ENCODE data around the gene AATK. TPM values are rescaled to one million over a fixed set of nuclear protein-coding genes. Genes with fewer than 3 reads are reported as not detected.

The AATK gene
- total RNA-seq, 4 donors from 2014 or later: 0.64 to 2.8 (median 1.1) TPM

DNA sequence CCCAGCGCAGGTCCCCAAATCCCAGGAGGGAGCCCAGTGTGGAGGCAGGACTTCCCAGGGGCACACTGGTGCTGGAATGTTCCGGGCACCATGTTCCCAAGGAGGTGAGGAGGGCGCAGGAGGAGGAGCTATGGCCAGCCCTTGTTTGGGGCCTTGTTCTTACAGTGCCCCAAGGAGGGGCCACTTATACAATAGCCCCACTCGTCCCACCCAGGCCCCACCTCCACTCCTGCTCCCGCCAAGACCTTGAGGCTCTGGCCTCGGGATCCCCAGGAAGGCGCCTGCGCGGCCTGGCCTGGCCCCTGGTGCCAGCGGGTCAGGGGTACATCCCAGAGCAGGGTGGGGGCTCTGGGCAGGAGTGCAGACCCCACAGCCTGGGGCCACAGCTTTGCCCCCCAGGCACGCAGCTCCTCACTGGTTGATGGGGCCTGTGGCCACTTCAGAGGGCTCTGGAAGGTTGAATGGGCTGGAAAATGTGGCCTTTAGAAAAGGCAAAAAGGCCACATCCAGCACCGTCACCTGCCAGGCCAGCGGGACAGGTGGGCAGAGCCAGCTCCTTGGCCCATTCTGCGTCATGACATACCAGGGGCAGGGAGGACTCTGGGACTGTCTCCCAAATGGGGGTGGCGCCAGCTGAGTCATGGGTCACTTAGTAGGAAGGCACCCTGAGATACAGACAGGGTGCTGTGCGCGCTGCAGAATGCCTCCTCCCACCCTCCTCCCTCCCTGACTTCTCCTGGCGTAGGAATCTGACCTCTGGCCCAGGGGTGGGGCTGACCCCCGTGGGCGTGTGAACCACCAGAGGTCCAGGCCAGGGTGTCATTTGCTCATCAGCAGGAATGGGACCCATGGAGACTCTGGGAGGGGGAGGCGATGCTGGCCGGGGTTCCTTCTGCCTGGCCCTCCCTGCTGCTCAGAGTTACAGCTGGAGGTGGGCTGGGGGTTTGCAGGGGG is 33.0 kb downstream of the AATK start:
- DNase-seq (ENCODE audit: low spot score in 2 of 2): no peak
- Histone ChIP-seq H3K27ac (no peak overlapping the region), H3K36me3 (no peaks in the 10 kb centered on the region), H3K4me1 (no peaks in the 10 kb centered on the region), H3K27me3 (peaks cover 2% of the 10 kb centered on the region), H3K9me3 (no peaks in the 10 kb centered on the region), H3K4me3 (no peak overlapping the region)
- TF ChIP-seq EP300 (IDR thresholded peaks at IDR 0.05): no peak
- TF ChIP-seq POLR2A (IDR thresholded peaks at IDR 0.05): no peak
- TF ChIP-seq POLR2AphosphoS5 (IDR thresholded peaks at IDR 0.05): no peak
- TF ChIP-seq CTCF (IDR thresholded peaks at IDR 0.05): no peak
- WGBS: 72% methylated on average over 13 of the region's 22 CpGs

- no CpG with 5 or more reads among the region's 11 CpGs for WGBS
- H3K36me3 ChIP-seq: no peaks in the 10 kb centered on the region
- H3K27me3 ChIP-seq: peaks cover 2% of the 10 kb centered on the region
- no peaks in the 10 kb centered on the region for H3K9me3 ChIP-seq
- no peak overlapping the region for H3K27ac ChIP-seq
- DNase-seq (ENCODE audit: low spot score in 2 of 2): no peak
- H3K4me3 ChIP-seq: no peak overlapping the region
- no peak for TF ChIP-seq CTCF (IDR thresholded peaks at IDR 0.05)
- no peak for TF ChIP-seq POLR2A (IDR thresholded peaks at IDR 0.05)
- TF ChIP-seq POLR2AphosphoS5 (IDR thresholded peaks at IDR 0.05): no peak
- no peak for TF ChIP-seq EP300 (IDR thresholded peaks at IDR 0.05)
- H3K4me1 ChIP-seq: no peaks in the 10 kb centered on the region
Measured at GRCh38 chr17:81132197-81132540, 33.9 kb downstream of the AATK start.

GRCh38 chr17:81131486-81132196 is 34.4 kb downstream of the AATK start:
- WGBS: 93% methylated on average over 3 of the region's 14 CpGs
- Histone ChIP-seq H3K4me1 (no peaks in the 10 kb centered on the region), H3K27me3 (peaks cover 3% of the 10 kb centered on the region), H3K36me3 (no peaks in the 10 kb centered on the region), H3K4me3 (no peak overlapping the region), H3K27ac (no peak overlapping the region), H3K9me3 (no peaks in the 10 kb centered on the region)
- TF ChIP-seq POLR2A (IDR thresholded peaks at IDR 0.05) (no peak), POLR2AphosphoS5 (IDR thresholded peaks at IDR 0.05) (no peak), CTCF (IDR thresholded peaks at IDR 0.05) (no peak), EP300 (IDR thresholded peaks at IDR 0.05) (no peak)
- DNase-seq (ENCODE audit: low spot score in 2 of 2): no peak

DNA sequence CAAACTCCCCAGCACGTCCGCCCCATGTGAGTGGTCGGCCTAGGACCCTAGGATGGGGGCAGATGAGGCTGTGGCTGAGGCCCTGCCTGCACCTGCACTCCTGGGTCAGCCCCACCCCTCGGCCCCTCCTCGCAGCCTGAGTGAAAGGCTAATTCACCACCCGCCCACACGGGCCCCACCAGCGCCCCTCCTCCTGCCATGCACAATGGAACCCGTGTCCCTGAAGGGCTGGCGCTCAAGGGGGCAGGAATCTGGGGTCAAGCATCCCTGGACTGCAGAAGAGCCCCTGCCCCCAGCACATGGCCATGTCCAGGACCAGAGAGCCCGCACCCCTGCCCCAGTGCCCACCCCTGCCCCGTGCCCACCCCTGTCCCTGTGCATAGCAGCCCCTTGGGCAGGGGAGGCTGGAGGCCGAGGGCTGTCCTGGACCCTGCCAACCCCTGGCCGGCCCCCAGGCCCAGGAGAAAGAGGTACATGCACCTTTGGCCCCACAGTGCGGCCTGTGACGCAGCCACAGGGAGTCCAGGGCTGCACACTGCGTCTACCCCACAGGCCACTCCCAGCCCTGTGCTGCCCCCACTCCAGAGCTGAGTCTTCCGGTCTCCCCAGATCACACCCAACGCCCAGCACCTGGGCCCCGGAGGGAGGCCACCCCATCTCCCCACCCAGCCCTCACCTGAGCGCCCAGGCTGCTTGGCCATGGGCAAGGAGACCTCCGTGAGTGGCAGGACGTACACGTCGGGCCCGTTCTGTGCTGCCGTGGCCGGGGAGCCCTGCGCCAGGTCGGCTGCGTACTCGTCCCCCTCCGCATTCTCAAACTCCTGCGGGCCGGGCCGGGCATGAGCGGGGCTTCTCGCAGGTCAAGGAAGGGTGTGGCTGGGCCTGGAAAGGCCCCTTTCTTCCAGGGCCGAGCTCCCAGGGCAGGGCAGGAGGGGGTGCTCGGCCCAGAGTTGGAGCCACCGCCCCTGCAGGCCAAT is 35.3 kb downstream of the AATK start:
- Histone ChIP-seq H3K4me3 (no peak overlapping the region), H3K9me3 (no peaks in the 10 kb centered on the region), H3K27ac (no peak overlapping the region), H3K27me3 (peaks cover 9% of the 10 kb centered on the region), H3K36me3 (no peaks in the 10 kb centered on the region), H3K4me1 (peaks cover 5% of the 10 kb centered on the region)
- no peak for TF ChIP-seq CTCF (IDR thresholded peaks at IDR 0.05)
- no peak for TF ChIP-seq POLR2A (IDR thresholded peaks at IDR 0.05)
- no peak for TF ChIP-seq POLR2AphosphoS5 (IDR thresholded peaks at IDR 0.05)
- no peak for TF ChIP-seq EP300 (IDR thresholded peaks at IDR 0.05)
- WGBS: 67% methylated on average over 3 of the region's 41 CpGs
- no peak for DNase-seq (ENCODE audit: low spot score in 2 of 2)

Measured in suprapubic skin (tissue), 4 donors.